PFSK-1 (cell line): ENCODE measurements around the gene ZSWIM6.

ENCODE experiments used
- FOXP2 ChIP-seq: optimal IDR thresholded peaks from 2 replicates; pipeline ENCODE3; 2011; ENCODE audit warnings: borderline replicate concordance, control low read depth, inconsistent platforms; ENCODE audit not compliant: insufficient read depth; ENCODE audit errors: extremely low read length, extremely low read depth
- POLR2AphosphoS5 ChIP-seq: IDR thresholded peaks from 2 replicates; pipeline ENCODE4 v1.6.1; 2012; ENCODE audit warnings: low read depth, mild to moderate bottlenecking, control low read depth, low read length, moderate library complexity
- REST ChIP-seq, 2 experiments: IDR thresholded peaks; 2 replicates each; pipeline versions ENCODE4 v1.6.1 to v1.8.0; 2011 to 2012; ENCODE audit warnings: low read depth in 2 of 2, low read length in 2 of 2, control low read depth in 1 of 2, inconsistent platforms in 1 of 2, mild to moderate bottlenecking in 1 of 2, moderate library complexity in 1 of 2; ENCODE audit not compliant: insufficient read depth in 1 of 2
- SIN3A ChIP-seq: IDR thresholded peaks from 2 replicates; pipeline ENCODE4 v1.6.1; 2012; ENCODE audit warnings: mild to moderate bottlenecking, low read length, moderate library complexity, borderline replicate concordance; ENCODE audit not compliant: insufficient read depth
- TAF1 ChIP-seq: IDR thresholded peaks from 2 replicates; pipeline ENCODE4 v1.6.1; 2012; ENCODE audit warnings: low read length, control low read depth, borderline replicate concordance; ENCODE audit not compliant: insufficient read depth

The ZSWIM6 gene

GRCh38 chr5:61482980-61483379, 150.9 kb downstream of the ZSWIM6 start:
- TF ChIP-seq REST (IDR thresholded peaks at IDR 0.05; ENCODE audit: insufficient read depth in 1 of 2, low read depth in 2 of 2, low read length in 2 of 2) (no peak), SIN3A (no peak), FOXP2 (no peak), TAF1 (no peak), POLR2AphosphoS5 (no peak)

GRCh38 chr5:61486476-61486875, 154.4 kb downstream of the ZSWIM6 start:
- TF ChIP-seq SIN3A (no peak), FOXP2 (no peak), TAF1 (no peak), REST (IDR thresholded peaks at IDR 0.05; ENCODE audit: insufficient read depth in 1 of 2, low read depth in 2 of 2, low read length in 2 of 2) (no peak), POLR2AphosphoS5 (no peak)

- TF ChIP-seq TAF1 (no peak), POLR2AphosphoS5 (no peak), FOXP2 (no peak), REST (IDR thresholded peaks at IDR 0.05; ENCODE audit: insufficient read depth in 1 of 2, low read depth in 2 of 2, low read length in 2 of 2) (no peak), SIN3A (no peak)
Measured at GRCh38 chr5:61489574-61489973, 157.5 kb downstream of the ZSWIM6 start.

- TF ChIP-seq POLR2AphosphoS5 (no peak), REST (IDR thresholded peaks at IDR 0.05; ENCODE audit: insufficient read depth in 1 of 2, low read depth in 2 of 2, low read length in 2 of 2) (no peak), SIN3A (no peak), FOXP2 (no peak)
Measured at GRCh38 chr5:61491861-61492260, 159.8 kb downstream of the ZSWIM6 start.

- TF ChIP-seq SIN3A (no peak), REST (IDR thresholded peaks at IDR 0.05; ENCODE audit: insufficient read depth in 1 of 2, low read depth in 2 of 2, low read length in 2 of 2) (no peak), TAF1 (no peak), POLR2AphosphoS5 (no peak), FOXP2 (no peak)
Measured at GRCh38 chr5:61493973-61494372, 161.9 kb downstream of the ZSWIM6 start.
